ENCODE measurements around the gene BRD9.
"Not testable (repeated sequence)": the region's sequence is repeated elsewhere in the genome, so short reads cannot be mapped to it uniquely, and the experiment has no call there.

DNA sequence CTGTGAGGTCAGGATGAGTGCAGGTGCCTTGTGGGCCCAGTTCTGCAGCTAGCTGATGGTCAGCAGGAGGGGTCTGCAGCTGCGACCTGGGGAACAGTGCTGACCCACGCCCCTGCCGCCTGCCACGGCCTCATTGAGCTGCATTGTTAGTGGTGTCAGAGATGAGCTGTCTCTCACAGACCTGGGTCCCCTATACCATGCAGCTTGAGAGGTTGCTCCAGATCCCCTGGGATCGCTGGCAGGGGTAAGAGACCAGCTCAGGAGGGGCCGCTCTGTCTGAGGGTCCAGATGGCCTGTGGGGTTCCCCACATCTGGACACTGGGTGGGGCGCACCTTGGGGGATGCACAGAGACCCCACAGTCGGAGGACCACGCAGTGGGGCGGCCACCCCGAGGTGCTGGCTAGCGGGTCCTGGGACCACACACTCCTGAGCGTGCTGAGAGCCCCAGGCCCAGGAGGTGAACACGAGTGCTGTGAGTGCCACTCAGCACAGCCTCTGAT lies 54.9 kb downstream of the BRD9 start:
- not testable (repeated sequence) for TF ChIP-seq POLR2A (IDR thresholded peaks at IDR 0.05)
- TF ChIP-seq, protein P1, sequence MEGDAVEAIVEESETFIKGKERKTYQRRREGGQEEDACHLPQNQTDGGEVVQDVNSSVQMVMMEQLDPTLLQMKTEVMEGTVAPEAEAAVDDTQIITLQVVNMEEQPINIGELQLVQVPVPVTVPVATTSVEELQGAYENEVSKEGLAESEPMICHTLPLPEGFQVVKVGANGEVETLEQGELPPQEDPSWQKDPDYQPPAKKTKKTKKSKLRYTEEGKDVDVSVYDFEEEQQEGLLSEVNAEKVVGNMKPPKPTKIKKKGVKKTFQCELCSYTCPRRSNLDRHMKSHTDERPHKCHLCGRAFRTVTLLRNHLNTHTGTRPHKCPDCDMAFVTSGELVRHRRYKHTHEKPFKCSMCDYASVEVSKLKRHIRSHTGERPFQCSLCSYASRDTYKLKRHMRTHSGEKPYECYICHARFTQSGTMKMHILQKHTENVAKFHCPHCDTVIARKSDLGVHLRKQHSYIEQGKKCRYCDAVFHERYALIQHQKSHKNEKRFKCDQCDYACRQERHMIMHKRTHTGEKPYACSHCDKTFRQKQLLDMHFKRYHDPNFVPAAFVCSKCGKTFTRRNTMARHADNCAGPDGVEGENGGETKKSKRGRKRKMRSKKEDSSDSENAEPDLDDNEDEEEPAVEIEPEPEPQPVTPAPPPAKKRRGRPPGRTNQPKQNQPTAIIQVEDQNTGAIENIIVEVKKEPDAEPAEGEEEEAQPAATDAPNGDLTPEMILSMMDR (IDR thresholded peaks at IDR 0.05): not testable (repeated sequence)

Measured in body of pancreas (tissue), 4 donors.